ENCODE results near the gene CAST.

DNA sequence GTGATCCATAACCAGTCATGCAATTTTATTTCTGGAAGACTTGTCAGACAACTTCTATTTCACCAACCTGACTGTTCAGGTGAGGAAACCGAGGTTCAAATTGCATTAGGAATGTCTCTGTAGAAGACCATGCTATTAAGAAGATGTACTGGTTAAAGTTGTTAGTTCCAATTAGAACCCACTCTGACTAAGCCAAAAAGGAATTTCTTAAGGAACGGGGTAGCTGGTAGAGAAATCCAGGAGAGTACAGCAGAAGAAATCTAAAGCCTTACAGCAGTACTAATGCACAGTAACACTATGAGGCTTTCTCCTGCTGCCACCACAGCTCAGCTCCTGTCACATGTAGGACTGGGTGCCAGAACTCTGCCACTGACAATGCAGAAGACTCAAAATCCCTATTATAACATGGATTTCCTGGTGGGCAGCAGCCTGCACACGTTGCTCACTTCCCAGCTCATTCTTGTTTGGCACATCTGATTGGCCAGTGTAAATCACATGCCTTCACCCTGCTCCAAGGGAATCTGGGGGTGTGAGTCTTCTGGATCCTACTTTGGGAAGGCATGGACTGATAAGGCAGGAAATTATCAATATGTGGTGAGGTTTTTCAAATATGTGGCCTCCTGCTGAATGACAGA lies 37.1 kb downstream of the CAST start:
- TF ChIP-seq, protein P1, sequence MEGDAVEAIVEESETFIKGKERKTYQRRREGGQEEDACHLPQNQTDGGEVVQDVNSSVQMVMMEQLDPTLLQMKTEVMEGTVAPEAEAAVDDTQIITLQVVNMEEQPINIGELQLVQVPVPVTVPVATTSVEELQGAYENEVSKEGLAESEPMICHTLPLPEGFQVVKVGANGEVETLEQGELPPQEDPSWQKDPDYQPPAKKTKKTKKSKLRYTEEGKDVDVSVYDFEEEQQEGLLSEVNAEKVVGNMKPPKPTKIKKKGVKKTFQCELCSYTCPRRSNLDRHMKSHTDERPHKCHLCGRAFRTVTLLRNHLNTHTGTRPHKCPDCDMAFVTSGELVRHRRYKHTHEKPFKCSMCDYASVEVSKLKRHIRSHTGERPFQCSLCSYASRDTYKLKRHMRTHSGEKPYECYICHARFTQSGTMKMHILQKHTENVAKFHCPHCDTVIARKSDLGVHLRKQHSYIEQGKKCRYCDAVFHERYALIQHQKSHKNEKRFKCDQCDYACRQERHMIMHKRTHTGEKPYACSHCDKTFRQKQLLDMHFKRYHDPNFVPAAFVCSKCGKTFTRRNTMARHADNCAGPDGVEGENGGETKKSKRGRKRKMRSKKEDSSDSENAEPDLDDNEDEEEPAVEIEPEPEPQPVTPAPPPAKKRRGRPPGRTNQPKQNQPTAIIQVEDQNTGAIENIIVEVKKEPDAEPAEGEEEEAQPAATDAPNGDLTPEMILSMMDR (IDR thresholded peaks at IDR 0.05) = no peak
- no peak for TF ChIP-seq POLR2A (IDR thresholded peaks at IDR 0.05)

Measured in esophagus squamous epithelium (tissue), 4 donors.